ENCODE measurements around the gene SNX2. TPM values are rescaled to one million over a fixed set of nuclear protein-coding genes. Genes with fewer than 3 reads are reported as not detected.

SNX2 gene
- total RNA-seq, 4 donors from 2014 or later: 46.1 to 97.4 (median 52.8) TPM

DNA sequence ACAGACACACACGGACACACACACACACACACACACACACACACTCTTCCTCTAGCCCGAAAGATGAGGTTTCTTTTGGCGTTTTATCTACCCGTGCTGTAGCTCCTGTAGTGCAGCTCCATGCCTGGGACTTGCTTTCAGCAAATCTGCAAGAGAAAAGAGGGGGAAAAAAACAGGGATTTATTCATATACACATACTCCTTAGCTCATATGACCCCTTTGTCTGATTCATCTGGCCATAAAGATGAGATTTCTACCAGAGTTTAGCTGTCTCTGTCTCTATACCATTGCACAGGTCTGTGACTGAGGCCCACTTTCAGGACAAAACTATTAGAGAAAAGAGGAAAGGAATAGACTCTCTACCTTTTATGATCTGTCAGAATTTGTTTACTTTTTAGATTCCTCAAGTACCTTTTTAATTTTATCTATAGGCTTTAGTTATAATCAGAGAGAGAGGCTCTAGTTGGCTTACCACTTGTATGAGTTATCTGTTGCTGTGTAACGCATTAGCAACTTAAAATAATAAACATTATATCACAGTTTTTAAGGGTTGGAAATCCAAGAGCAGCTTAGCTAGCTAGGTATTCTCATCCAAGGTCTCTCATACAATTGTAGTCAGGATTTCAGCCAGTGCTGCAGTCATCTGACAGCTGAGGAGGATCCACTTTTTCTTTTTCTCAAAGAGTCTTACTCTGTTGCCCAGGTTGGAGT lies 14.7 kb downstream of the SNX2 start:
- Histone ChIP-seq H3K9me3 (no peaks in the 10 kb centered on the region), H3K27ac (no peak overlapping the region), H3K36me3 (no peaks in the 10 kb centered on the region), H3K27me3 (no peaks in the 10 kb centered on the region), H3K4me3 (no peak overlapping the region), H3K4me1 (no peaks in the 10 kb centered on the region)
- TF ChIP-seq CTCF (IDR thresholded peaks at IDR 0.05): no peak
- TF ChIP-seq POLR2A (IDR thresholded peaks at IDR 0.05): no peak
- no peak for DNase-seq

- no peaks in the 10 kb centered on the region for H3K4me1 ChIP-seq
- TF ChIP-seq CTCF (IDR thresholded peaks at IDR 0.05) (no peak), POLR2A (IDR thresholded peaks at IDR 0.05) (no peak)
- no peak overlapping the region for H3K27ac ChIP-seq
- H3K4me3 ChIP-seq: no peak overlapping the region
- H3K27me3 ChIP-seq: no peaks in the 10 kb centered on the region
- DNase-seq: no peak
- H3K36me3 ChIP-seq: no peaks in the 10 kb centered on the region
- H3K9me3 ChIP-seq: no peaks in the 10 kb centered on the region
Measured at GRCh38 chr5:122790354-122791103, 15.6 kb downstream of the SNX2 start.

DNA sequence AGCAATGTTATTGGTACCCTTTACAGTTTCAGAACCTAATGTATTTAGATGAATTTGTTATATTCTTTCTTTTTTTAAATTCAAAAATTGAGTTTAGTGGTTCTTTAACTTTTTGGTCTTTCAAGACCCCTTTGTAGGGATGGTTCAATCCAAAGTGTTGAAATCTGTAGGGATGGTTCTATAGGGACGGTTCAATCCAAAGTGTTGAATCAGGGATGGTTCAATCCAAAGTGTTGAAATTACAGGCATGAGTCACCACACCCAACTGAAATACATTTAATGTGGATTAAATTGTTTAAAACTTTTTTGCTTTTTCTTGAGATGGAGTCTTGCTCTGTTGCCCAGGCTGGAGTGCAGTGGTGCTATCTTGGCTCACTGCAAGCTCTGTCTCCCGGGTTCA lies 30.6 kb downstream of the SNX2 start:
- Histone ChIP-seq H3K9me3 (no peaks in the 10 kb centered on the region), H3K27ac (no peak overlapping the region), H3K27me3 (no peaks in the 10 kb centered on the region), H3K4me1 (no peaks in the 10 kb centered on the region), H3K36me3 (peaks cover 0 to 77% (median 0%) of the 10 kb centered on the region in 3 donors), H3K4me3 (no peak overlapping the region)
- no peak for TF ChIP-seq POLR2A (IDR thresholded peaks at IDR 0.05)
- no peak for TF ChIP-seq CTCF (IDR thresholded peaks at IDR 0.05)
- no peak for DNase-seq

DNA sequence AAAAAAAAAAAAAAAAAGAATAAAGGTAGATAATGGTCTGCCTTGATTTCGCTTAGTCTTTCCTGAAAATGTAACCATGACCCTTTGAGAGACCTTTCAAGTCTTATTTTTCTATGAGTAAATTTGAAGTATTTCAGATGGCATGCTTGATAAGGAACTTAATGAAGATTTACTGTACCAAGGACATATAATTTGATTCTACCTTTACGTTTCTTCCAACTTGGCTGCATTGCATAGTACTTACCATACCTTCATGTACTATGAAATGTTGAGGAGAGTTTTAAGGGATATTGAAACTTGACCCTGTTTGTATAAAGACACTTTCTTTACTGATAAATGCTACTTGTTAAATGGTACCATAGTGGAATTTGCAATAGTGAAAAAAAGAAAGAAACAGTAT lies 35.5 kb downstream of the SNX2 start:
- TF ChIP-seq POLR2A (IDR thresholded peaks at IDR 0.05) (no peak), CTCF (IDR thresholded peaks at IDR 0.05) (no peak)
- Histone ChIP-seq H3K9me3 (no peaks in the 10 kb centered on the region), H3K4me1 (no peaks in the 10 kb centered on the region), H3K4me3 (no peak overlapping the region), H3K27ac (no peak overlapping the region), H3K27me3 (no peaks in the 10 kb centered on the region), H3K36me3 (peaks cover 0 to 32% (median 0%) of the 10 kb centered on the region in 3 donors)
- no peak for DNase-seq

- Histone ChIP-seq H3K4me3 (no peak overlapping the region), H3K9me3 (no peaks in the 10 kb centered on the region), H3K27ac (no peak overlapping the region), H3K4me1 (no peaks in the 10 kb centered on the region), H3K27me3 (no peaks in the 10 kb centered on the region), H3K36me3 (peaks cover 0 to 17% (median 0%) of the 10 kb centered on the region in 3 donors)
- TF ChIP-seq POLR2A (IDR thresholded peaks at IDR 0.05) (no peak), CTCF (IDR thresholded peaks at IDR 0.05) (no peak)
- no peak for DNase-seq
Measured at GRCh38 chr5:122815218-122815767, 40.4 kb downstream of the SNX2 start.
